GM18867 (cell line): ENCODE measurements around the gene XXYLT1.
"Not testable (repeated sequence)": the region's sequence is repeated elsewhere in the genome, so short reads cannot be mapped to it uniquely, and the experiment has no call there.

ENCODE experiments used
- ATAC-seq: cut with Tn5 transposase; IDR thresholded peaks from one replicate; pipeline ENCODE4 v1.9.1; 2021; ENCODE audit warnings: mild to moderate bottlenecking, moderate library complexity; ENCODE audit not compliant: unreplicated experiment

The XXYLT1 gene

DNA sequence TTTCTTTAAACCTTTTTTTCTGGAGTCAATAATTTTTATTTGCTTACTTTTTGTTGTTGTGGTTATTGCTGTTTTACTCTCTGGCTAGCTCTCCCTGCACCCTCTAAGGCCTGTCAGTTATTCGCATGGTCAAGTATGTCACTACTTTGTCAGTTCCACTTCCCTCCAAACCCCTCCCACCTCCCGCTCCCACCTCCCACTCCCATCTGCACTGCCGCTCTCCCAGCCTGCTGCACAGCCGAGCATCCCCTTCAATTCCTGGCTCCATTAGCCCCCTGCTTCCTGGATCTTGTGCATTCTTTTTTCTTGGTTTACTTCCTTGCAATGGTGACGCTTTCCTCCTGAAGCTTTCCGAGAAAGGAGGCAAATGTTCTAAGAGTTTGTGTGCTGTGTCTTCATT lies 218.0 kb downstream of the XXYLT1 start:
- no peak for ATAC-seq

DNA sequence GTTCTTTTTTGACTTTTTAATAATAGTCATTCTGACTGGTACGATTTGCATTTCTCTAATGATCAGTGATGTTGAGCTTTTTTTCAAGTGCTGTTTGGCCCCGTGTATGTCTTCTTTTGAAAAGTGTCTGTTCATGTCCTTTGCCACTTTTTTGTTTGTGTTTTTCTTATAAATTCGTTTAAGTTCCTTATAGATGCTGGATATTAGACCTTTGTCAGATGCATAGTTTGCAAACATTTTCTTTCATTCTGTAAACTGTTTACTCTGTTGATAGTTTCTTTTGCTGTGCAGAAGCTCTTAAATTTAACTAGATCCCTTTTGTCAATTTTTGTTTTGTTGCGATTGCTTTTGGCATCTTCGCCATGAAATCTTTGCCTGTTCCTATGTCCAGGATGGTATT lies 220.7 kb downstream of the XXYLT1 start:
- ATAC-seq, result not testable (repeated sequence)

- ATAC-seq, result no peak
These were observed 222.7 kb downstream of the XXYLT1 start for GRCh38 chr3:195048059-195048905.

DNA sequence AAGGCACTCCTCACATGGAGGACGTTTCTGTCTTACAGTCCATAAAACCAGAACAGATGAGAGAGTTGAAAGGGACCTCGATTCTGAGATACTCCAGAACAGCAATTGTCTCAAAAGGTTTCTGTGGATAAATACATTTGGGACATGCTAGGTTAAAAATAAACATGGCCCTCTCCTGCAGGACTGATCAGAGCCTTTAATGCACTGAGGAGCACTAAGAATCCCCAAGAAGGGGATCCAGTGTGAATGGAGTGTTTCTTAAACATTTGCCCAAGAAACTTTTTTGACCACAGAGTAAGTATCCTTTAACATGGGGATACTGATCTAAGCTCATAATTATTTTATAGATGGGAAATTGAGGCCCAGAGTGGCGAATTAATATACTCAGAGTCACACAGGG lies 223.4 kb downstream of the XXYLT1 start:
- ATAC-seq, result no peak

- no peak for ATAC-seq
These were observed 224.5 kb downstream of the XXYLT1 start for GRCh38 chr3:195046441-195046840.

DNA sequence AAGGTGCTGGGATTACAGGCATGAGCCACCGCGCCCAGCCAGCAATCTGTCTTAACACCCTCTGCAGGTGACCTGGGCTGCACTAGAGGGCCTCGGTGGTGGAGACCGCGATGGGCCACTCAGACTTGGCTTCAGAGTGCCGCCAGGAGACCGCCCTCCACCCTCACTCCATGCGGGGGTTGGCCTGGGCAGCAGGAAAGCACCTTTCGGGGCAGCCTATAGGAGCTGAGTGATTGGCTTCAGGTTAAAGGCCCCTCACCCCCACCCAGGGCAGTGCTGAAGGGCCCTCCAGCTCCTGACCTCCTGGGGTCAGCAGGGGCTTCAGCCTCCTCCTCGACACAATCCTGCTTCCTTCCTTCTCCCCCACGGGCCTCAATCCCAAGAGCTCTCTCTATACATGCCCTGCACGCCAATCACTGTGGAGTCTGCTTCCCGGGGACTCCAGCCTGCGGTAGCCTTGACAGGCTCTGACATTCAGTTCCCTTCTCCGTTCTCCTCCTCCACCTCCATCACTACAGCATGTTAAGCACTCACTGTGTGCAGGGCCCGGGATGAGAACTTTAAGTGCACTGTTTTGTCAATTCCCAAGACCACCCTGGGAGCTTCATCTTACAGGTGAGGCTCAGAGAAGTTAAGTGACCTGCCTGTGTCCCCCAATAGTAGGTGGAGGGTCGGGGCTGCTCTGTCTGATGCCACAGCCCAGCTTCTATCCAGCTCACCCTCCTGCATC lies 225.3 kb downstream of the XXYLT1 start:
- ATAC-seq, result no peak

DNA sequence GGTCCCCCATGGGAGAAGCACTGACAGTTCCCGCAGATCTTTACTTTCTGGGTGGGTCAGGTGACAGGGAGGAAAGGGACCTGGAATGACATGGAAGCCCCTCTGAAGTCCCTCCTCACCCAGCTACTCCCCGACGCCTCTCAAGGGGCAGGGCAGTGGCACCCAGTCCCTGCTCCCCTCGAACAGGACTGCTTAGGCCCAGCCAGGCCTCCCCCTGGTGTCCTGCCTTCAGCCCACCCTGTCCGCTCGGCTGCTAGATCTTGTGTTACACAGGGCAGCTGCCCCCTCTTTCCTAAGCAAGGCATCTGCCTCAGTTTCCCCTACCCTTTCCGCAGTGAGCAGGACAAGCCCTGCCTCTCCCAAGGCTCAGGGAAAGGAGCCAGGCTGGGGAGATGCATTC lies 226.5 kb downstream of the XXYLT1 start:
- no peak for ATAC-seq

DNA sequence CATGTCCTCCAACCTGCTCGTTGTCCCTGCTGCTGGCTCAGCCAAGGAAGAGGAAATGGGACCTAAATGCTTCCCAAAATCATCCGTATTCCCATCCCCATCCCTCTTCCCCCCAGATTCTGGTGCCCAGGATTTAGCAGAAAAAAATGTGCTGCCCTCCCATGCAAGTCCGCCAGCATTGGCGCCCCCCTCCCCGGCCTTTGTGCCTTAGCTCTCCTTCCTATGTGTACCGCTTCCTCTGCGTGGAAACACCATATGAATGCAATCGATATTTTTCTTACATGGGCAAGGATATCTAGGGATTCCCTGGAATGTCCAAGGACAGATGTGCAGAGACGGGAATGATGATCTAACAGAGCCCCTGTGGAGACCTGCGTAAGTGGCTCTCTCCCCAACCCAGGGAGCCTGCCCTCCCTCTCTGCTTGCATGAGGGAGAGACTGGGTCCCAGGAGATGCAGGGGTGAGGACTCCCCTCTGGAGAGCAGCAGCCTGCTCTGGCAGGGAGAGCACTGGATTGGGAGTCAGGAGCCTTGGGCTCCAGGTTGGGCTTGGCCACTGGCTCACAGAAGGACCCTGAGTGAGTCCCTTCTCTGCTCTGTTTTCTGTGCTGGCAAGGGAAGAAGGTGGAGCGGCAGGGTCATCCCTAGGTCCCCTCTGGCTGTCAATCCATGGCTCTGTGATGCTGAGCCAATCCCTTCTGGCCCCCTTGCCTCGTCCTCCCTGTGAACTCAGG lies 227.2 kb downstream of the XXYLT1 start:
- no peak for ATAC-seq

DNA sequence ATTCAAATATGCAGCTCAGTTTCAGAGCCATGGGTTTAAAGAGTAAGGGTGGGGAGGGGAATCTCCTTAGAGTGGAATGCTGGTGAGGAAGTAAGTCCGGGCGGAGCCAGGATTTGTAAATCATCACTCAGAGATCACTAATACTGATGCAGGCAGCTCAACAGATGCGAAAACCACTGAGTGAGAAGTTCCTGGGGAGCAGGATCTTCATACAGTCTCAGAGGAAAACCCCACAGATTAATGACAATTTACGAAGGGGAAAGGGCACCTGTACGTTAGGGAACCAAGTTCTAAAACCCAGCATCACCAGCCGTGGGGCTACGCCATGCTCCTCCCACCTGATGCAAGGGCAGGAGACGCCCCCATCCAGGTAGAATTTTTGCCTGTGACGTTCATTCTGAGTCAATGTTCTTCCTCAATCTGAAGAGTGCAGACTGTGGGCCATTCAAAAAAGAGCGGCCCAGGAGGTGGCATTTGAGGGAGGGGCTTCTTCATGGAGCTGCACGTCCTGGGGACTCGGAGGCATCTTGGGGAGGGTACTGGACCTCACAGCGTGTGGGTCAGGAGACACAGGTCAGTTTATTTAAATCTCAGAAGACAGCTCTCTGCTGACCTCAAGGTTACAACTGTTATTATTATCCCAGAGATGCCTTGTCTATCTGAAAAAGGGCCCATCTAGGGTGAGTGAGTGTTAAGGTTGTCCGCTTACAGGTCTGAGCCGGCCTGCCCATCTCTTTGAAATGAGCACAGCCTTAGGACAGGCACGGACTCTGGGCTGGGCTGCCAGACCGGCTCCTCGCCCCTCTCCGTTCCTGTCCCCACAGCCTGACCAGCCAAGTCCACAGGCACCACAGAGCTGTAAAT lies 228.0 kb downstream of the XXYLT1 start:
- ATAC-seq, result no peak

GRCh38 chr3:195041871-195042742 lies 228.9 kb downstream of the XXYLT1 start:
- no peak for ATAC-seq

DNA sequence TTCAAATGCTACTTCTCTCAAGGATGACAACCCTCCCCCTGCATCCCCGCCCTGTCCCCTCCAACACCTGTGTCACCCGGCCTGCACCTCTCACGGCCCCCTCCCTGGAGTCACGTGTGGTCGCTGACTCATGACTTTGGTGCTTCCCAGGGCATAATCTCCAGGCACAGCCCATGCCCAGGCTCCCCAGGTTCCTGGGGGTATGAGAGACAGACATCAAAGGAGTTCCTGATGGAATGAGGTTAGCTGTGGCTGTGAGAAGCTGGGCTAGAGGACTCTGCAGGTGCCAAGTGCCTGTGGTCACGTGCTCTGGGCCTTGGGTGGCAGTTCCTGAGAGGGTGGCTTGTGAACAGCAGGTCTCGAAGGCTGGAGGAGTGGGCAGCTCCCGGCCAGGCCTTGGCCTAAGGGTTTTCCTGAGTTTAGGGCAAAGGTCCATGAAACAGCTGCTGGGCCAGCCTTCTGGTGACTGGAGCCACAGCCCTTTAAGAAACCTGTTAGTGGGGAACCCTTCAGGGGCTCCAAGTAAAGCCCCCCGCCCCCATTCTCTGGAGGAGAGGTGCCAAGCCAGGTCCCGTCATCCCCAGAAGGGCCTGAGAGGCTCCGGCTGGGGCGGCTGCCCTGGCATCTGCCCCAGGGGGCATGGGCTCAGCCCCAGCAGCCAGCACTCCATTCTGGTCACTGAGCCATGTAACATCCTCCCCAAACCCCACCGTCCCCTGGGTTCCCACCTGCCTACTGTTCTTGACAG lies 230.0 kb downstream of the XXYLT1 start:
- ATAC-seq, result no peak

- peak; percentile 71 for ATAC-seq
These were observed 230.9 kb downstream of the XXYLT1 start for GRCh38 chr3:195040094-195040493.

DNA sequence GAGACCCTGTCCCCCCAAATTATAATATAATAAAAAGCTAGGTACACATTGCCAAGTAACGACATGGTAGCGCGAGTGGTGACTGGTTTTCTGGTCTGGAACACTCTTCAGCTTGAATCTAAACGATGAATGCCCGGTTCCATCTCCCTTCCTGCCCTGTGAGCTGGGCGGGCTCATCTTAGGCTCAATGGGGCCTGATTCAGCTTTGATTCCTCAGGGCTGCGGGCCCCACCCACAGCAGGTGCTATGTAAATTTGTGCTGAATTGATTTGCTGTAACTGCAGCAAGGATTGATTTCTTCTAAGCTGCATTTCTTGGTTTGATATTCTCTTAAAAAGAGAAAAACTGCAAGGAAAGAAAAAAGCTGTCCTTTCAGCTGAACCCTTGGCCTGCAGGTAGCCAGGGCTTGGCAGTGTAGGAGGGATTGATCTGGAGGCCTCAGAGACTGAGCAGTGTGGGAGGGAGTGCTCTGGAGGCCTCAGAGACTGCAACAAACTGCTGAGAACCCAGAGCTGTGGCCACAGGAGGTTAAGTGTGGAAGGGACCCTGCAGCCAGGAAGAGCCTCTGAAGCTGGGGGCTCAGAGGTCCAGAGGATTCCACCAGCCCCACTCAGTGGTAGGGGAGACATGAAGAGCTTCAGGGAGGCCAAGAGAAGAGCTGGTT lies 231.6 kb downstream of the XXYLT1 start:
- ATAC-seq, result no peak

GRCh38 chr3:195038161-195038560 lies 232.8 kb downstream of the XXYLT1 start:
- no peak for ATAC-seq

DNA sequence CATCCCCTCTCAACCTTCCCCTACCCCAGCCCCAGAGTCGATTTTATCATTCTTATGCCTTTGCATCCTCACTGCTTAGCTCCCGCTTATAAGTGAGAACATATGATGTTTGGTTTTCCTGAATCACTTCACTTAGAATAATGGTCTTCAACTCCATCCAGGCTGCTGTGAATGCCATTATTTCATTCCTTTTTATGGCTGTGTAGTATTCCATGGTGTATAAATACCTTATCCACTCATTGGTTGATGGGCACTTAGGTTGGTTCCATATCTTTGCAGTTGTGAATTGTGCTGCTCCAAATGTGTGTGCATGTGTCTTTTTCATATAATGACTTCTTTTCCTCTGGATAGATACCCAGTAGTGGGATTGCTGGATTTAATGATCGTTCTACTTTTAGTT lies 233.4 kb downstream of the XXYLT1 start:
- ATAC-seq, result not testable (repeated sequence)

- ATAC-seq, result no peak
These were observed 234.0 kb downstream of the XXYLT1 start for GRCh38 chr3:195036974-195037373.

- no peak for ATAC-seq
These were observed 234.4 kb downstream of the XXYLT1 start for GRCh38 chr3:195036574-195036973.

DNA sequence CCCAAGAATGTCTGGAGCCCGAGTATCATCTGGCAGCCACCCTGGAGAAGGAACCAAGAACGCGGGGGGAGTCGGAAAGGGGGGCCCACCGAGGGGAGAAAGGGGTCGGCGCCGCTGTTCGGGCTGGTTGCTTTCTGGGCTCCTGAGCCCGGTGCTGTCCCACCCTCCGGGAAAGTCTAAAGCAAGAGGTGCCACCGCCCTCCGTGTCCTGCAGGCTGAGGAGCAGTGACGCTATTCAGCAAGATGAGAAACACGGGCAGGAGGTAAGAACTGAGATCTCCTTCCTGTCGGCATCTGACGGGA lies 234.8 kb downstream of the XXYLT1 start:
- no peak for ATAC-seq
